Dendritic cell treated with granulocyte-macrophage colony-stimulating factor and Interleukin-4, amounts not matched to agents 40 ng/mL and 50 ng/mL, for 4 days (primary cell): Measurements from ENCODE around the gene TIGD7.

ENCODE experiments used
- H3K27ac Mint-ChIP-seq: one replicate; pipeline ENCODE4 v1.8.0; 2022; ENCODE audit warnings: mild to moderate bottlenecking, mixed read lengths
- H3K27me3 Mint-ChIP-seq: one replicate; pipeline ENCODE4 v1.8.0; 2022; ENCODE audit warnings: mild to moderate bottlenecking, mixed read lengths
- H3K36me3 Mint-ChIP-seq: one replicate; pipeline ENCODE4 v1.8.0; 2022; ENCODE audit warnings: low read depth, mixed read lengths
- H3K4me1 Mint-ChIP-seq: one replicate; pipeline ENCODE4 v1.8.0; 2022; ENCODE audit warnings: low read depth, mixed read lengths
- H3K4me3 Mint-ChIP-seq: one replicate; pipeline ENCODE4 v1.8.0; 2022; ENCODE audit warnings: mild to moderate bottlenecking, moderate library complexity, mixed read lengths
- H3K9me3 Mint-ChIP-seq: one replicate; pipeline ENCODE4 v1.8.0; 2022; ENCODE audit warnings: mixed read lengths
- intact Hi-C: fragments of 100-400 bp; cut with micrococcal nuclease; formaldehyde crosslinking; loops from one replicate; pipeline ENCODE4 v1.15.0; 2022

The TIGD7 gene

GRCh38 chr16:3305109-3306068 is at the start of gene TIGD7, which contains the start of gene ZNF75A:
TSS of gene TIGD7 (minus strand) at chr16:3305430. CDS start at chr16:3300614, 4,816 bp downstream.
TSS of gene ZNF75A (plus strand) at chr16:3305497. CDS start at chr16:3308429, 2,932 bp downstream.
- H3K27me3 Mint-ChIP-seq, result no peaks in the 10 kb centered on the region
- intact Hi-C loops, result loop anchor here (1.0 to 5.0 kb wide), 2 partner anchors 22 to 152 kb away; partner anchors contain the start of gene ZNF263
- H3K4me1 Mint-ChIP-seq, result peaks cover 8% of the 10 kb centered on the region
- peaks cover 82% of the 10 kb centered on the region for H3K36me3 Mint-ChIP-seq
- peak within 1 kb of the TSS; percentile 90 for H3K27ac Mint-ChIP-seq
- peaks cover 70% of the 10 kb centered on the region for H3K9me3 Mint-ChIP-seq
- H3K4me3 Mint-ChIP-seq, result peak within 1 kb of the TSS; percentile 80

GRCh38 chr16:3349175-3349574 is 43.9 kb upstream of the TIGD7 start:
- Mint-ChIP-seq H3K27ac (no peak overlapping the region), H3K4me1 (peaks cover 5% of the 10 kb centered on the region)

GRCh38 chr16:3348547-3349167 is 43.4 kb upstream of the TIGD7 start:
- Mint-ChIP-seq H3K9me3 (peaks cover 28% of the 10 kb centered on the region), H3K36me3 (no peaks in the 10 kb centered on the region), H3K4me1 (peaks cover 4% of the 10 kb centered on the region), H3K4me3 (no peak overlapping the region), H3K27me3 (peaks cover 7% of the 10 kb centered on the region), H3K27ac (no peak overlapping the region)
- intact Hi-C loops, result no loop called here

More at GRCh38 chr16:3349175-3349574, 43.9 kb upstream of the TIGD7 start:
- Mint-ChIP-seq H3K9me3 (peaks cover 33% of the 10 kb centered on the region), H3K4me3 (no peak overlapping the region), H3K36me3 (no peaks in the 10 kb centered on the region), H3K27me3 (peaks cover 7% of the 10 kb centered on the region)
- intact Hi-C loops, result no loop called here

- intact Hi-C loops, result no loop called here
- no peak overlapping the region for H3K27ac Mint-ChIP-seq
- H3K4me3 Mint-ChIP-seq, result no peak overlapping the region
- no peaks in the 10 kb centered on the region for H3K36me3 Mint-ChIP-seq
- no peaks in the 10 kb centered on the region for H3K4me1 Mint-ChIP-seq
- peaks cover 28% of the 10 kb centered on the region for H3K9me3 Mint-ChIP-seq
- peaks cover 5% of the 10 kb centered on the region for H3K27me3 Mint-ChIP-seq
Observed at GRCh38 chr16:3347586-3347985, 42.4 kb upstream of the TIGD7 start.

- intact Hi-C loops, result no loop called here
- Mint-ChIP-seq H3K27me3 (peaks cover 4% of the 10 kb centered on the region), H3K36me3 (no peaks in the 10 kb centered on the region), H3K4me3 (no peak overlapping the region), H3K27ac (no peak overlapping the region), H3K4me1 (no peaks in the 10 kb centered on the region), H3K9me3 (peaks cover 32% of the 10 kb centered on the region)
Observed at GRCh38 chr16:3346041-3346440, 40.8 kb upstream of the TIGD7 start.

GRCh38 chr16:3328643-3329042 is 23.4 kb upstream of the TIGD7 start:
- Mint-ChIP-seq H3K4me3 (no peak overlapping the region), H3K27me3 (peaks cover 1% of the 10 kb centered on the region), H3K9me3 (peaks cover 51% of the 10 kb centered on the region), H3K36me3 (no peaks in the 10 kb centered on the region), H3K4me1 (no peaks in the 10 kb centered on the region), H3K27ac (no peak overlapping the region)
- intact Hi-C loops, result no loop called here

GRCh38 chr16:3328104-3328503 is 22.9 kb upstream of the TIGD7 start:
- H3K9me3 Mint-ChIP-seq, result peaks cover 51% of the 10 kb centered on the region
- intact Hi-C loops, result no loop called here
- peaks cover 1% of the 10 kb centered on the region for H3K27me3 Mint-ChIP-seq
- no peak overlapping the region for H3K4me3 Mint-ChIP-seq
- no peak overlapping the region for H3K27ac Mint-ChIP-seq
- no peaks in the 10 kb centered on the region for H3K4me1 Mint-ChIP-seq
- no peaks in the 10 kb centered on the region for H3K36me3 Mint-ChIP-seq

- no peaks in the 10 kb centered on the region for H3K4me1 Mint-ChIP-seq
- H3K9me3 Mint-ChIP-seq, result peaks cover 54% of the 10 kb centered on the region
- H3K36me3 Mint-ChIP-seq, result no peaks in the 10 kb centered on the region
- no peak overlapping the region for H3K27ac Mint-ChIP-seq
- intact Hi-C loops, result no loop called here
- H3K4me3 Mint-ChIP-seq, result no peak overlapping the region
- H3K27me3 Mint-ChIP-seq, result peaks cover 1% of the 10 kb centered on the region
Observed at GRCh38 chr16:3327514-3327913, 22.3 kb upstream of the TIGD7 start.

GRCh38 chr16:3321816-3322215 is 16.6 kb upstream of the TIGD7 start:
- Mint-ChIP-seq H3K9me3 (peaks cover 83% of the 10 kb centered on the region), H3K4me1 (no peaks in the 10 kb centered on the region), H3K27ac (no peak overlapping the region), H3K27me3 (no peaks in the 10 kb centered on the region), H3K4me3 (no peak overlapping the region), H3K36me3 (peaks cover 14% of the 10 kb centered on the region)
- intact Hi-C loops, result no loop called here

- intact Hi-C loops, result no loop called here
- no peak overlapping the region for H3K27ac Mint-ChIP-seq
- no peaks in the 10 kb centered on the region for H3K27me3 Mint-ChIP-seq
Observed at GRCh38 chr16:3317315-3317999, 12.2 kb upstream of the TIGD7 start.

GRCh38 chr16:3311496-3311895 is 6.3 kb upstream of the TIGD7 start:
- Mint-ChIP-seq H3K36me3 (peaks cover 97% of the 10 kb centered on the region), H3K4me1 (no peaks in the 10 kb centered on the region), H3K4me3 (no peak overlapping the region), H3K27ac (no peak overlapping the region), H3K27me3 (no peaks in the 10 kb centered on the region), H3K9me3 (peaks cover 92% of the 10 kb centered on the region)
- intact Hi-C loops, result no loop called here

More at GRCh38 chr16:3317315-3317999, 12.2 kb upstream of the TIGD7 start:
- no peaks in the 10 kb centered on the region for H3K4me1 Mint-ChIP-seq
- no peak overlapping the region for H3K4me3 Mint-ChIP-seq
- peaks cover 100% of the 10 kb centered on the region for H3K9me3 Mint-ChIP-seq
- H3K36me3 Mint-ChIP-seq, result peaks cover 58% of the 10 kb centered on the region

- H3K4me1 Mint-ChIP-seq, result peaks cover 8% of the 10 kb centered on the region
- H3K4me3 Mint-ChIP-seq, result peak overlapping the region; percentile 80
- H3K27me3 Mint-ChIP-seq, result no peaks in the 10 kb centered on the region
- peak overlapping the region; percentile 90 for H3K27ac Mint-ChIP-seq
- peaks cover 81% of the 10 kb centered on the region for H3K36me3 Mint-ChIP-seq
- H3K9me3 Mint-ChIP-seq, result peaks cover 70% of the 10 kb centered on the region
- intact Hi-C loops, result loop anchor here (5.0 kb wide), 1 partner anchor 151 kb away; no protein-coding TSS in a partner anchor
Observed at GRCh38 chr16:3306078-3306477, 848 bp upstream of the TIGD7 start.

- Mint-ChIP-seq H3K27ac (peak overlapping the region; percentile 90), H3K9me3 (peaks cover 70% of the 10 kb centered on the region), H3K27me3 (no peaks in the 10 kb centered on the region), H3K4me1 (peaks cover 8% of the 10 kb centered on the region), H3K36me3 (peaks cover 84% of the 10 kb centered on the region), H3K4me3 (peak overlapping the region; percentile 80)
- intact Hi-C loops, result no loop called here
Observed at GRCh38 chr16:3304370-3304769, 860 bp downstream of the TIGD7 start.
